ENCODE data around the gene DIRAS2.

The DIRAS2 gene

DNA sequence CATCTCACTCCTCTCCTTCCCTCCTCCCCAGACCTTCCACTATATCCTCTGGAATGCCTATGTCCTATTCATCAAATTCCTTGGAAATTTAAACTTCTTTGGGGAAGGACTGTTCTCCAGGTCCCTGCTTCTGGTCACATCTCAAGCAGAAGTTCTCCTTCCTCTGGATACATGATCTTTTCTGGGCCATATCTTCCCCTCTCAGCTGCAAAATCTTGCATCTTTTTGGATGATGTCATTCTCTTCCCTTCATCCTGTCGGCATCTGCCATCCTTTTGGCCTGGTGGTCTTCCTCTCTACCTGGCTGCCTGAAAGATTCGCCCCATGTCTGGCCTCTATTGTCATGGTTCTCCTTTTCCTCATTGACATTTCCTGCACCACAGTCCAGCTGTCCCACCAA lies 5.2 kb upstream of the DIRAS2 start:
- no peaks in the 10 kb centered on the region for H3K36me3 ChIP-seq (ENCODE audit: control insufficient read depth in 2 of 2, insufficient read depth in 2 of 2, low read length in 2 of 2)
- no peak overlapping the region for H3K4me3 ChIP-seq (ENCODE audit: low read length in 2 of 2)
- H3K9me3 ChIP-seq (ENCODE audit: control insufficient read depth in 2 of 2, low read length in 2 of 2): peaks cover 6 to 8% of the 10 kb centered on the region in 2 donors
- H3K9ac ChIP-seq (ENCODE audit: low read length in 2 of 2): no peak overlapping the region
- H3K27ac ChIP-seq (ENCODE audit: low read length): no peak overlapping the region
- no peaks in the 10 kb centered on the region for H3K4me1 ChIP-seq (ENCODE audit: control insufficient read depth, insufficient read depth, low read length)
- H3K27me3 ChIP-seq (ENCODE audit: control insufficient read depth in 1 of 2, insufficient read depth in 2 of 2, low read length in 2 of 2): peaks cover 12 to 16% of the 10 kb centered on the region in 2 donors

DNA sequence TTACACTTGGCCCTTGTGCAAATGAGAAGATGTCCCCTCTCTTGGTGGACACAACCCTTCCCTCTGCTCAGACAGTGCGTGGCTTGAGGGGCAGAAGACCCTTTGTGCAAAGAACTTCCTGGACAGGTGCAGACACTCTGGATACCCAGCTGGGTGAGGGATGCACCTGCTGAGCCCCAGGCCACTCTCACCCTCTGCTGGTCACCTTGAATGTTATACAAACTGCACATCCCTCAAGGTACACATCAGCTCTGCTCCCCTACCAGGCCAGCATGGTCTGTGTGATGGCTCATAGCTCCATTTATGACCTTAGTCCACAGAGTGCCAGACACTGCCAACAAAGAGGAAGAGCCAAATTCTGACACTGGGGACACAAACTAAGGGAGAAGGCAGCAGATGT lies 3.1 kb upstream of the DIRAS2 start:
- Histone ChIP-seq H3K36me3 (ENCODE audit: control insufficient read depth in 2 of 2, insufficient read depth in 2 of 2, low read length in 2 of 2) (no peaks in the 10 kb centered on the region), H3K27ac (ENCODE audit: low read length) (no peak overlapping the region), H3K9ac (ENCODE audit: low read length in 2 of 2) (no peak overlapping the region), H3K4me1 (ENCODE audit: control insufficient read depth, insufficient read depth, low read length) (no peaks in the 10 kb centered on the region), H3K4me3 (ENCODE audit: low read length in 2 of 2) (no peak overlapping the region), H3K27me3 (ENCODE audit: control insufficient read depth in 1 of 2, insufficient read depth in 2 of 2, low read length in 2 of 2) (peaks cover 21 to 26% of the 10 kb centered on the region in 2 donors), H3K9me3 (ENCODE audit: control insufficient read depth in 2 of 2, low read length in 2 of 2) (peaks cover 5 to 6% of the 10 kb centered on the region in 2 donors)

DNA sequence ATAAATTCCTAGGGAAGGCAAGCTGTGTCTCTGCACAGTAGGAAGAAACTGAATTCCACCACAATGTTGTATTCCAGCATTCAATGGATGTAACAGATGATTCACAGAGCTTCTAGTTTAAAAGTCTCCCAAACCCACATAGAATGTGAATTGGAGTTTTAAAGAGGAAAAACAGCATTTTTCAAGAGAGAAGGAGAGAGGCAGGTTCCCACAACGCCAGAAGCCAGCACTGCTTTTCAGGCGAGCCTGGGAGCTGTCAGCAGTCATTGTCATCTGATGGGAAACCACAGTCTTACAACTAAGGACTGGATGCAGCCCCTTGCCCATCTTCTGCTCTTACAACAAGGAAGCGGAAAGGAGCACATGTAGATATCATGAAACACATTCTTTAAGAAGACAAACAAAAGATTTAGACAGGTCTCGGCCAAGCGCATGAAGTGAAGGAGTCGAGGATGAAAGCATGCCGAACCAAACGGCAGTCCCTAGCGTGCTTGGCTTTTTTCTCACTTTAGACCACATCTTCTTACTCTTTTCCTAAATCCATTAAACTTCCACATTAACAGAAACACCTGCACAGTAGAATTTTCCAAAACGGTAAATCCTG lies 638 bp downstream of the DIRAS2 start:
- H3K4me3 ChIP-seq (ENCODE audit: low read length in 2 of 2): peak overlapping the region; percentile 41 to 65
- H3K4me1 ChIP-seq (ENCODE audit: control insufficient read depth, insufficient read depth, low read length): no peaks in the 10 kb centered on the region
- H3K27me3 ChIP-seq (ENCODE audit: control insufficient read depth in 1 of 2, insufficient read depth in 2 of 2, low read length in 2 of 2): peaks cover 21 to 23% of the 10 kb centered on the region in 2 donors
- H3K9me3 ChIP-seq (ENCODE audit: control insufficient read depth in 2 of 2, low read length in 2 of 2): no peaks in the 10 kb centered on the region
- no peak overlapping the region for H3K27ac ChIP-seq (ENCODE audit: low read length)
- no peak overlapping the region for H3K9ac ChIP-seq (ENCODE audit: low read length in 2 of 2)
- H3K36me3 ChIP-seq (ENCODE audit: control insufficient read depth in 2 of 2, insufficient read depth in 2 of 2, low read length in 2 of 2): no peaks in the 10 kb centered on the region

DNA sequence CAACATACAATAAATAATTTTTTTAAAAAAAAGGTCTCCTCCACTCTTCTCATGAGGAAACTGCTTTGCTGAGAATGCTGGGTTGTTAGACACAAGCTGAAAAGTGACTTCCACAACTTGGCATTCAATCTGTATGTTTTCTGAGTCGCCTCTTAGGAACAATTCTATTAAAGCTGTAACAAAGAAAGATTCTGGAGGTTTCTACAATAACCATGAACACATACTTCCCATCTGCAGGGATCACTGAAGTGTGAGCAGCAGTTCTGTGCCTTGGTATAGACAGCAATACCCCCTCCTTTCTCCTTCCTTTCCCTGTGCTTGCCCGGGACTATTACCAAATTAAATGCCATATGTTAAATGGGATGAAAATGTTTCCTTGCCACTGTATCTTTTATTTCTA lies 1.5 kb downstream of the DIRAS2 start:
- Histone ChIP-seq H3K4me3 (ENCODE audit: low read length in 2 of 2) (no peak overlapping the region), H3K27me3 (ENCODE audit: control insufficient read depth in 1 of 2, insufficient read depth in 2 of 2, low read length in 2 of 2) (peaks cover 19 to 23% of the 10 kb centered on the region in 2 donors)

DNA sequence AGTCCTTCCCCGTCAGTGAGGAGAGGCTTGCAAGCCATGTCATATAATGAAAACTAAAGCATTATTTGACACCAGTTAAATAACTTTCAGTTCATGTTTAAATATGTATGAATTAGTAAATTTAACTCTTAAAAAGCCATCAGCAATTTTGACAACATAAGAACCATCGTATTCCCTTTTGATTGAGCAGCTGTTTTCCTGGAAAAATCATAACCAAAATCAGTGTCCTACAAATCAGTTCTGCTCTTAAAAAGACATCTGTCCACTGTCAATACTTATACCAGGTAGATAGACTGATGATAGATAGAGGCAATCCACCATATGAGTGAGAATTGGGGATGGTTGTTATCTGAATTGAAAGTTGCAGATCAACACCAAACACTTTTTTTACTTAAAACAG lies 2.3 kb downstream of the DIRAS2 start:
- no peak overlapping the region for H3K4me3 ChIP-seq (ENCODE audit: low read length in 2 of 2)
- H3K9ac ChIP-seq (ENCODE audit: low read length in 2 of 2): no peak overlapping the region
- H3K36me3 ChIP-seq (ENCODE audit: control insufficient read depth in 2 of 2, insufficient read depth in 2 of 2, low read length in 2 of 2): no peaks in the 10 kb centered on the region
- H3K27ac ChIP-seq (ENCODE audit: low read length): no peak overlapping the region
- H3K9me3 ChIP-seq (ENCODE audit: control insufficient read depth in 2 of 2, low read length in 2 of 2): no peaks in the 10 kb centered on the region
- no peaks in the 10 kb centered on the region for H3K4me1 ChIP-seq (ENCODE audit: control insufficient read depth, insufficient read depth, low read length)
- H3K27me3 ChIP-seq (ENCODE audit: control insufficient read depth in 1 of 2, insufficient read depth in 2 of 2, low read length in 2 of 2): peaks cover 13 to 21% of the 10 kb centered on the region in 2 donors

More for the DNA sequence above, 1.5 kb downstream of the DIRAS2 start:
- no peaks in the 10 kb centered on the region for H3K36me3 ChIP-seq (ENCODE audit: control insufficient read depth in 2 of 2, insufficient read depth in 2 of 2, low read length in 2 of 2)
- H3K27ac ChIP-seq (ENCODE audit: low read length): no peak overlapping the region
- no peak overlapping the region for H3K9ac ChIP-seq (ENCODE audit: low read length in 2 of 2)
- no peaks in the 10 kb centered on the region for H3K9me3 ChIP-seq (ENCODE audit: control insufficient read depth in 2 of 2, low read length in 2 of 2)
- no peaks in the 10 kb centered on the region for H3K4me1 ChIP-seq (ENCODE audit: control insufficient read depth, insufficient read depth, low read length)

DNA sequence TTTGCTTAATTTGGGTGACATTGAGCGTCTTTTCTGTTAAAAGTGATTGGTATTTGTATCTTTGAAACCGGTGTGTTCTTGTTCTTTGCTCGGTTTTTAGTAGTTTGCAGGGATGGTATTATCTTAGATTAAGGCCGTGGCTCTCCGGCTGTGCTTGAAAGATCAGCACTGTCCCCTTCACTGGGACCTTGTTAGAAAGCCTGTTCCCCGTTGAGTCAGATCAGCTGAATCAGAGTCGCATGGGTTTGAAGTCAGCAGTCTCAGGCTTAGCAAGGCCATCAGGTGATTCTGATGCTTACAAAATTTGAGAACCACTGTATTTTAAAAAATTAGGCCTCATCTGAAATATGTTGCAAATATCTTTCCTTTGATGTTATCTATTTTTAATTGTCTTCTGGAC lies 5.0 kb downstream of the DIRAS2 start:
- Histone ChIP-seq H3K36me3 (ENCODE audit: control insufficient read depth in 2 of 2, insufficient read depth in 2 of 2, low read length in 2 of 2) (no peaks in the 10 kb centered on the region), H3K4me1 (ENCODE audit: control insufficient read depth, insufficient read depth, low read length) (no peaks in the 10 kb centered on the region), H3K4me3 (ENCODE audit: low read length in 2 of 2) (no peak overlapping the region), H3K27ac (ENCODE audit: low read length) (no peak overlapping the region), H3K9me3 (ENCODE audit: control insufficient read depth in 2 of 2, low read length in 2 of 2) (no peaks in the 10 kb centered on the region), H3K9ac (ENCODE audit: low read length in 2 of 2) (no peak overlapping the region), H3K27me3 (ENCODE audit: control insufficient read depth in 1 of 2, insufficient read depth in 2 of 2, low read length in 2 of 2) (peaks cover 7 to 8% of the 10 kb centered on the region in 2 donors)

DNA sequence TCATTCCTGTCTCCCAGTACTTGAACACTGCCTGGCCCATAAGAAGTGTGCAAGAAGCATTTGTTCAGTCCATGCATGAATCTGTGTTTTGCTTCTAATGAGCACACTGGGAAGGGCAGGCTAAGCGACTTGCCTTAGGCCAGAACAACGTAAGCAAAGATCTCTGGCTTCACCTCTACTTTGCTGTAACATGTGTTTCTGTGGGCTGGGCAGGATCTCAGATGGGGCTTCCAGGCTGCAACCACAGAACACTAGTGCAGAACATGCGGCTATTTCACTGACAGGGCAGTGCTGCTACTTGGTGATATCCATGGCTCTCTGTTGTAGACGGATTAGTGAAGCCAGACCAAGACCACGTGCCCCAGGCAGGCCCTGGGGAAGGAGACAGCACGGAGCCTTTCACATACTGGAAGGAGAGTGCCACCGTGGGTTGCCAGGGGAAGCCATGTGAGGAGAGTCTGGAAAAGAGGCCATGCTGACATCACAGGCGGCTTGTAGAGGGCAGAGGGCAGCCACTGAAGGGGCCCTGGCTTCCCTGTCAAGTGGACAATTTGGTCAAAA lies 9.9 kb downstream of the DIRAS2 start:
- H3K36me3 ChIP-seq (ENCODE audit: control insufficient read depth in 2 of 2, insufficient read depth in 2 of 2, low read length in 2 of 2): no peaks in the 10 kb centered on the region
- H3K4me1 ChIP-seq (ENCODE audit: control insufficient read depth, insufficient read depth, low read length): no peaks in the 10 kb centered on the region
- peaks cover 0 to 2% of the 10 kb centered on the region in 2 donors for H3K27me3 ChIP-seq (ENCODE audit: control insufficient read depth in 1 of 2, insufficient read depth in 2 of 2, low read length in 2 of 2)
- H3K4me3 ChIP-seq (ENCODE audit: low read length in 2 of 2): no peak overlapping the region
- no peaks in the 10 kb centered on the region for H3K9me3 ChIP-seq (ENCODE audit: control insufficient read depth in 2 of 2, low read length in 2 of 2)
- no peak overlapping the region for H3K27ac ChIP-seq (ENCODE audit: low read length)
- no peak overlapping the region for H3K9ac ChIP-seq (ENCODE audit: low read length in 2 of 2)

DNA sequence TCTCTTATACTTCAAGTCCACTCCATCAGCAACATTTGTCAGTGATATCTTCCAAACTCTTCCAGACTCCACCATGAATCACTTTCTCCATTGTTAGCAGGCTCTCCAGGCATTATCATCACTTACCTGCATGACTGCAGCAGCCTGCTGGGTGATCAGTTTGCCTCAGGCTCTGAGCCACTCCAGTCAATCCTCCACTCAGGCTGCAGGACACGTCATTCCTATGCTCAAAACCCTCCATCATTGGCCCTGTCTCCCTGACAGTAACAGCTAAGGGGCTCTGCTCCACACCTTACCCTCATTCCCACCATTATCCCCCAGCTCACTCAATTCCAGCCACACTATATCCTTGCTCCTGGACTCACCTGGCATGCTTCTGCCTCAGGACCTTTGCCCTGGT lies 10.7 kb downstream of the DIRAS2 start:
- H3K36me3 ChIP-seq (ENCODE audit: control insufficient read depth in 2 of 2, insufficient read depth in 2 of 2, low read length in 2 of 2): no peaks in the 10 kb centered on the region
- no peak overlapping the region for H3K27ac ChIP-seq (ENCODE audit: low read length)

DNA sequence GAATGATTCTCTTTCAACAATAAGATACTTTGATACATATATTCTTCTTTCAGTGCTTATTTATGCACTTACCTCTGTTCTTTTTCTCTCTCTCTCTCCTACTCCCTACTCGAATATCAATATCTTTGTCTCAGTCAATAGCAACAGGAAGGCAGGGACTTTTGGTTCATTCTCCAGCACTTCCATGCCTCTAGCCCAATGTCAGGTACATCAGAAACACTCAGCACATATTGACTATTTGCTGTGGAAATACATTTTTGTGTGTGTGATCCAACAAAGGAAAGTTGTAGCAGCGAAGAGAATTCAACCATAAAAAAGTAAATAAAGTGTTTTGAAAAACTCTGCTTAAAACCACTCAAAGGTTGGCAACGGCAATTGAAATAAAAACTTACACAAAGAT lies 12.6 kb downstream of the DIRAS2 start:
- H3K4me1 ChIP-seq (ENCODE audit: control insufficient read depth, insufficient read depth, low read length): no peaks in the 10 kb centered on the region
- no peak overlapping the region for H3K9ac ChIP-seq (ENCODE audit: low read length in 2 of 2)
- no peak overlapping the region for H3K27ac ChIP-seq (ENCODE audit: low read length)
- no peaks in the 10 kb centered on the region for H3K9me3 ChIP-seq (ENCODE audit: control insufficient read depth in 2 of 2, low read length in 2 of 2)
- no peaks in the 10 kb centered on the region for H3K36me3 ChIP-seq (ENCODE audit: control insufficient read depth in 2 of 2, insufficient read depth in 2 of 2, low read length in 2 of 2)
- H3K4me3 ChIP-seq (ENCODE audit: low read length in 2 of 2): no peak overlapping the region
- peaks cover 0 to 2% of the 10 kb centered on the region in 2 donors for H3K27me3 ChIP-seq (ENCODE audit: control insufficient read depth in 1 of 2, insufficient read depth in 2 of 2, low read length in 2 of 2)

More for the DNA sequence above, 10.7 kb downstream of the DIRAS2 start:
- Histone ChIP-seq H3K9me3 (ENCODE audit: control insufficient read depth in 2 of 2, low read length in 2 of 2) (no peaks in the 10 kb centered on the region), H3K9ac (ENCODE audit: low read length in 2 of 2) (no peak overlapping the region), H3K4me1 (ENCODE audit: control insufficient read depth, insufficient read depth, low read length) (no peaks in the 10 kb centered on the region), H3K4me3 (ENCODE audit: low read length in 2 of 2) (no peak overlapping the region), H3K27me3 (ENCODE audit: control insufficient read depth in 1 of 2, insufficient read depth in 2 of 2, low read length in 2 of 2) (peaks cover 0 to 2% of the 10 kb centered on the region in 2 donors)

DNA sequence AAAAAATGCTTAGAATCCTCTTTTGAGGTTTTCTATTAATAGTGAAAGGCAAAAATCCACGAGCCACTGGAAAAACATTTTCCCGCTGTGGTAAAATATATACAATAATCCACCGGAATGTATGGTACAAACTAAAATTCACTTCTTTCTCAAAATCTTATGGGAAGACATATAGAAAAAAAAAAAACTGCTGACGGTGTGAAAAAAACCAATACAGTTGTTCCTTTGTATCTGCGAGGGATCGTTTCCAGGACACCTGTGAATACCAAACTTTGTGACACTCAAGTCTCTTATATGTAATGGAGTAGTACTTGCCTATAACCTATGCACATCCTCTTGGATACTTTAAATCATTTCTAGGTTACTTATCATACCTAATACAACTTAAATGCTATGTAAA lies 13.3 kb downstream of the DIRAS2 start:
- Histone ChIP-seq H3K36me3 (ENCODE audit: control insufficient read depth in 2 of 2, insufficient read depth in 2 of 2, low read length in 2 of 2) (no peaks in the 10 kb centered on the region), H3K9ac (ENCODE audit: low read length in 2 of 2) (no peak overlapping the region), H3K9me3 (ENCODE audit: control insufficient read depth in 2 of 2, low read length in 2 of 2) (no peaks in the 10 kb centered on the region), H3K27ac (ENCODE audit: low read length) (no peak overlapping the region), H3K4me3 (ENCODE audit: low read length in 2 of 2) (no peak overlapping the region), H3K27me3 (ENCODE audit: control insufficient read depth in 1 of 2, insufficient read depth in 2 of 2, low read length in 2 of 2) (peaks cover 0 to 2% of the 10 kb centered on the region in 2 donors), H3K4me1 (ENCODE audit: control insufficient read depth, insufficient read depth, low read length) (no peaks in the 10 kb centered on the region)

DNA sequence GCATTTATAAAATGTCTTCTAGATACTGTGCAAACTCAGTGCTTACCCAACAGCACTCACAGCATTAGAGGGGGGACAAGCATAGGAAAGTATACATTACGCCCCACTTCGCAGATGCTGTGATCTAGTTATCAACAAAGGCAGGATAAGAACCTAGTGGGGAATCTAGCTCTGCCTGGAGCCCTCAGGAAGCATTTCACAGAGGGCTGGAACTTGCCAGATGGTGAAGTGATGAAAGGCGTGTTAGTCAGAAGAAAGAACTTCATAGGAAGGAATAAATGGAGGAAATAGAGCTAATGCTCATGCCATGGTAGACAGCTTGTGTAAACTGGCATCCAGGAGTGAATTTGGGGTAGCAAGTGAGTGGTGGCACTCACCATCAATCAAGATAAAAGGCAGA lies 25.8 kb downstream of the DIRAS2 start:
- no peak overlapping the region for H3K4me3 ChIP-seq (ENCODE audit: low read length in 2 of 2)
- no peaks in the 10 kb centered on the region for H3K36me3 ChIP-seq (ENCODE audit: control insufficient read depth in 2 of 2, insufficient read depth in 2 of 2, low read length in 2 of 2)
- H3K9me3 ChIP-seq (ENCODE audit: control insufficient read depth in 2 of 2, low read length in 2 of 2): no peaks in the 10 kb centered on the region
- H3K4me1 ChIP-seq (ENCODE audit: control insufficient read depth, insufficient read depth, low read length): no peaks in the 10 kb centered on the region
- no peaks in the 10 kb centered on the region for H3K27me3 ChIP-seq (ENCODE audit: control insufficient read depth in 1 of 2, insufficient read depth in 2 of 2, low read length in 2 of 2)
- H3K27ac ChIP-seq (ENCODE audit: low read length): no peak overlapping the region
- H3K9ac ChIP-seq (ENCODE audit: low read length in 2 of 2): no peak overlapping the region
